SIG-M5 (cell line): ENCODE data around the gene UVRAG.

ENCODE experiments used
- DNase-seq: peaks from one replicate; lab custom pipeline; 2025; lab: John Stamatoyannopoulos, UW

Gene UVRAG

GRCh38 chr11:75784085-75784478 is 30.9 kb upstream of the UVRAG start:
- no peak for DNase-seq

GRCh38 chr11:75784506-75784905 is 30.5 kb upstream of the UVRAG start:
- no peak for DNase-seq

- DNase-seq = no peak
These were observed 29.8 kb upstream of the UVRAG start for GRCh38 chr11:75785187-75785586.

- no peak for DNase-seq
These were observed 28.8 kb upstream of the UVRAG start for GRCh38 chr11:75786101-75786736.

GRCh38 chr11:75789521-75789920 is 25.5 kb upstream of the UVRAG start:
- no peak for DNase-seq

GRCh38 chr11:75790986-75791385 is 24.0 kb upstream of the UVRAG start:
- no peak for DNase-seq

GRCh38 chr11:75792127-75792731 is 22.8 kb upstream of the UVRAG start:
- DNase-seq = no peak

- DNase-seq = no peak
These were observed 21.8 kb upstream of the UVRAG start for GRCh38 chr11:75792997-75793800.

GRCh38 chr11:75793966-75794365 is 21.0 kb upstream of the UVRAG start:
- no peak for DNase-seq

GRCh38 chr11:75795276-75796090 is 19.5 kb upstream of the UVRAG start:
- no peak for DNase-seq

- no peak for DNase-seq
These were observed 18.9 kb upstream of the UVRAG start for GRCh38 chr11:75796091-75796435.

- DNase-seq = no peak
These were observed 17.9 kb upstream of the UVRAG start for GRCh38 chr11:75797116-75797515.

- no peak for DNase-seq
These were observed 17.2 kb upstream of the UVRAG start for GRCh38 chr11:75797792-75798191.

GRCh38 chr11:75800136-75800675 is 14.8 kb upstream of the UVRAG start:
- DNase-seq = no peak

- no peak for DNase-seq
These were observed 14.2 kb upstream of the UVRAG start for GRCh38 chr11:75800728-75801361.

GRCh38 chr11:75801362-75802020 is 13.5 kb upstream of the UVRAG start:
- DNase-seq = no peak

- no peak for DNase-seq
These were observed 12.7 kb upstream of the UVRAG start for GRCh38 chr11:75802021-75802912.

GRCh38 chr11:75802913-75803820 is 11.8 kb upstream of the UVRAG start:
- DNase-seq = no peak

- no peak for DNase-seq
These were observed 5.9 kb upstream of the UVRAG start for GRCh38 chr11:75809111-75809510.
